Tibial nerve (tissue), 4 donors: ENCODE data around the gene MYORG.

Experiments
- EP300 ChIP-seq, 2 donors: sonication (generic); formaldehyde crosslinking; IDR thresholded peaks; one replicate each; pipeline ENCODE4 v1.6.1; 2017; ENCODE audit warnings: antibody characterized with exemption in 2 of 2, mild to moderate bottlenecking in 1 of 2
- TF ChIP-seq, protein P1 (sequence below), 5 experiments: fragments of 200-600 bp in 3 of 5; fragments of 450-650 bp in 2 of 5; sonication (generic) in 3 of 5; IDR thresholded peaks; one replicate each; pipeline ENCODE4 v1.5.1; 2016 to 2019; ENCODE audit warnings: antibody characterized with exemption in 5 of 5, mild to moderate bottlenecking in 3 of 5, moderate library complexity in 2 of 5

DNA sequence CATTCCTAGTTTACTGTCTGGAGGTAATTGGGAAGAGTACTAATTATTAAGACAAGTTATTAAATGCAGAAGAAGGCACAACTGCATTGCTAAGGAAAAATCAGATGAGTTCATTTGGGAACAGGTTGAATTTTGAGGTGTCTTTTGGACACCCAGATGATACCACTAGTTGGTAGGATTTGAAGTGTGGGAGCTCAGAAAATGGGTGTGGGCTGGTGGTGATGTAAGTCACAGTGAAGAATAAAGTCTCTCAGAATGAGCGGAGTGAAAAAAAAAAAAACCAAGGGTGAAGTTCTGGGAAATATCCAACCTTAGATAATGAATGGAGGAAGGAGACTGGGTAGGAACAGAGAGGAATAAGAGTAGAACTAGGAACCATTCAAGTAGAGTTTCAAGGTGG lies 35.6 kb upstream of the MYORG start:
- TF ChIP-seq EP300 (IDR thresholded peaks at IDR 0.05) = no peak
- TF ChIP-seq, protein P1, sequence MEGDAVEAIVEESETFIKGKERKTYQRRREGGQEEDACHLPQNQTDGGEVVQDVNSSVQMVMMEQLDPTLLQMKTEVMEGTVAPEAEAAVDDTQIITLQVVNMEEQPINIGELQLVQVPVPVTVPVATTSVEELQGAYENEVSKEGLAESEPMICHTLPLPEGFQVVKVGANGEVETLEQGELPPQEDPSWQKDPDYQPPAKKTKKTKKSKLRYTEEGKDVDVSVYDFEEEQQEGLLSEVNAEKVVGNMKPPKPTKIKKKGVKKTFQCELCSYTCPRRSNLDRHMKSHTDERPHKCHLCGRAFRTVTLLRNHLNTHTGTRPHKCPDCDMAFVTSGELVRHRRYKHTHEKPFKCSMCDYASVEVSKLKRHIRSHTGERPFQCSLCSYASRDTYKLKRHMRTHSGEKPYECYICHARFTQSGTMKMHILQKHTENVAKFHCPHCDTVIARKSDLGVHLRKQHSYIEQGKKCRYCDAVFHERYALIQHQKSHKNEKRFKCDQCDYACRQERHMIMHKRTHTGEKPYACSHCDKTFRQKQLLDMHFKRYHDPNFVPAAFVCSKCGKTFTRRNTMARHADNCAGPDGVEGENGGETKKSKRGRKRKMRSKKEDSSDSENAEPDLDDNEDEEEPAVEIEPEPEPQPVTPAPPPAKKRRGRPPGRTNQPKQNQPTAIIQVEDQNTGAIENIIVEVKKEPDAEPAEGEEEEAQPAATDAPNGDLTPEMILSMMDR (IDR thresholded peaks at IDR 0.05) = no peak
